ENCODE results near the gene SWT1.

DNA sequence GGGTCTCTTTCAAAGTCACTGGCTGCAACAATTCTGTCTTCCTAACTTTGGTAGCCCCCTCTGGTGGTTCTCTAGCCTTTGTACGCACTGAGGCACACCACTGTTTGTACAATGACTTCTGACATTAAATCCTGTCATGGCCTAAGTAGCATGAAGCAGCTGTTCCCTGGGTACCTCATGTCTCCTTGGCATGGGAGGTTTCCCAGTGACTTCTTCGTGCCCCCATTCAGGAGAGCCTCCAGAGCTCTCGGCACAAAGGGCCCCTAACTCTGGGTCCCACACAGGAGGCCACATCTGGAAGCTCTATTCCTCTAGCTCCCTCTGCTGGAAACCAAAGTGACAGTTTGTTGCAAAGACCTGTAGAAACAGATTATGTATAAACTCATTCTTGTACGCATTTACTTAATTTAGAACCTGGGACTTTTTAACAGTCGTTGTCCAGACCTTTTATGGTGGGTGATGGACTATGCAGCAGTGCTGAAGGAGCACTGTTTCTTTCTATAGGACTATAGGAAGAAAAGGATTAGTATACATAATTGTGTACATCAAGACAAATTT is 13.4 kb downstream of the SWT1 start:
- TF ChIP-seq, protein P1, sequence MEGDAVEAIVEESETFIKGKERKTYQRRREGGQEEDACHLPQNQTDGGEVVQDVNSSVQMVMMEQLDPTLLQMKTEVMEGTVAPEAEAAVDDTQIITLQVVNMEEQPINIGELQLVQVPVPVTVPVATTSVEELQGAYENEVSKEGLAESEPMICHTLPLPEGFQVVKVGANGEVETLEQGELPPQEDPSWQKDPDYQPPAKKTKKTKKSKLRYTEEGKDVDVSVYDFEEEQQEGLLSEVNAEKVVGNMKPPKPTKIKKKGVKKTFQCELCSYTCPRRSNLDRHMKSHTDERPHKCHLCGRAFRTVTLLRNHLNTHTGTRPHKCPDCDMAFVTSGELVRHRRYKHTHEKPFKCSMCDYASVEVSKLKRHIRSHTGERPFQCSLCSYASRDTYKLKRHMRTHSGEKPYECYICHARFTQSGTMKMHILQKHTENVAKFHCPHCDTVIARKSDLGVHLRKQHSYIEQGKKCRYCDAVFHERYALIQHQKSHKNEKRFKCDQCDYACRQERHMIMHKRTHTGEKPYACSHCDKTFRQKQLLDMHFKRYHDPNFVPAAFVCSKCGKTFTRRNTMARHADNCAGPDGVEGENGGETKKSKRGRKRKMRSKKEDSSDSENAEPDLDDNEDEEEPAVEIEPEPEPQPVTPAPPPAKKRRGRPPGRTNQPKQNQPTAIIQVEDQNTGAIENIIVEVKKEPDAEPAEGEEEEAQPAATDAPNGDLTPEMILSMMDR (IDR thresholded peaks at IDR 0.05) = peak; percentile 30 to 63 (median 48)
- no peak for TF ChIP-seq POLR2A (IDR thresholded peaks at IDR 0.05)
